NCI-H748 (cell line): ENCODE measurements around the gene PAGR1.
"Not testable (repeated sequence)": the region's sequence is repeated elsewhere in the genome, so short reads cannot be mapped to it uniquely, and the experiment has no call there.

ENCODE experiments used
- DNase-seq: peaks from one replicate; lab custom pipeline; 2025; ENCODE audit not compliant: unreplicated experiment; lab: John Stamatoyannopoulos, UW

Gene PAGR1

DNA sequence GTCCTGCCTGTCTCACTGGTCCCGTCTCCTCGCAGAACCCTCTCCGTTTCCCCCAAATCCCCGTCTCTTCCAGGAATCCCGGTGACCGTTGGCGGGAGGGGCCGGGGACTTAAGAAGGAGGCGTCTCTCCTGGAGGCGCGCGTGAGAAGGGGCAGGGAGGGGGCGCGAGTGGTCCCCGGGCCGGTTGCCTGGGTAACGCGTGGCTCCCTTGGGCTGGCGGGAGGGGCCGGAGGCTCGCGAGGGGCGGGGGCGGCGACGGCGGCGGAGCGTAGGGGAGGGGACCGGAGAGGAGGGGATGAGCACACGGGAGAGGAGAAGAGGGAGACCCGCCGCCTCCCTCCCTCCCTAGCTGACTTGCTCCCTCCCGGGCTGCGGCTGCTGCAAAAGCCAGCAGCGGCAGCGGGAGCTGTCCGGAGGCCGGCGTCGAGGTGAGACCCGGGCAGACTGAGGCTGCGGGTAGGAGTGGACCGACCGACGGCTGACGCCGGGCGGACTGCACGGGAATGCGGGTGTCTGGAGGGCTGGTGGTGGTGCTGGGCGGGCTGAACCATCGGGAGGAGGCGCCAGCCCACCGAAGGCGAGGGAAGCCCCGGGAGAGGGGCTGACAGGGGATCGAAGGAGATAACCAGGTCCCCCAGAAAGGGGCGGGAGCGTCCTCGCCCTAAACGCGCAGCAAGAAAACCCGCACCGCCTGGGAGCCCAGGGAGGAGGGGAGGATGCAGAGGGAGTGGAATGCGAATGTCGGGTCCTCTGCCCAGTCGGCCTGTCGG is 3.9 kb upstream of the PAGR1 start, which contains the start of gene PRRT2:
TSS of gene PRRT2 (plus strand) at position 298 of the 770 bp plus-strand sequence. CDS start 862 bp downstream, outside the sequence.
- peak; percentile 78 for DNase-seq

DNA sequence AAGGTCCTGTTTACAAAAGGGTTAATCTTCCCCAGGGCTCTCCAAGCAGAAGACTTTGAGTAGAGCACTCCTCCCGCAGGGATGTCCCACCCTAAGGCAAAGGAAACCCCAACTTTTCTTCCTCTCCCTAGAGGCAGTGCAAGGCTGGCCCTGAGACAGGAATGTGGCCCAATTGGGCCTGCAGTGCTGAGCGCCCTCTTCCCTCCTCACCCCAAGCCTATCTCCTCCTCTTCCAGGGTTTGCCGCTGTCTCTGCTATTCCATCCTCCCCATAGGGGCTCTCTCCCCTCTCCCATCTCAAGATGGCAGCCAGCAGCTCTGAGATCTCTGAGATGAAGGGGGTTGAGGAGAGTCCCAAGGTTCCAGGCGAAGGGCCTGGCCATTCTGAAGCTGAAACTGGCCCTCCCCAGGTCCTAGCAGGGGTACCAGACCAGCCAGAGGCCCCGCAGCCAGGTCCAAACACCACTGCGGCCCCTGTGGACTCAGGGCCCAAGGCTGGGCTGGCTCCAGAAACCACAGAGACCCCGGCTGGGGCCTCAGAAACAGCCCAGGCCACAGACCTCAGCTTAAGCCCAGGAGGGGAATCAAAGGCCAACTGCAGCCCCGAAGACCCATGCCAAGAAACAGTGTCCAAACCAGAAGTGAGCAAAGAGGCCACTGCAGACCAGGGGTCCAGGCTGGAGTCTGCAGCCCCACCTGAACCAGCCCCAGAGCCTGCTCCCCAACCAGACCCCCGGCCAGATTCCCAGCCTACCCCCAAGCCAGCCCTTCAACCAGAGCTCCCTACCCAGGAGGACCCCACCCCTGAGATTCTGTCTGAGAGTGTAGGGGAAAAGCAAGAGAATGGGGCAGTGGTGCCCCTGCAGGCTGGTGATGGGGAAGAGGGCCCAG is 3.0 kb upstream of the PAGR1 start:
- DNase-seq: no peak

DNA sequence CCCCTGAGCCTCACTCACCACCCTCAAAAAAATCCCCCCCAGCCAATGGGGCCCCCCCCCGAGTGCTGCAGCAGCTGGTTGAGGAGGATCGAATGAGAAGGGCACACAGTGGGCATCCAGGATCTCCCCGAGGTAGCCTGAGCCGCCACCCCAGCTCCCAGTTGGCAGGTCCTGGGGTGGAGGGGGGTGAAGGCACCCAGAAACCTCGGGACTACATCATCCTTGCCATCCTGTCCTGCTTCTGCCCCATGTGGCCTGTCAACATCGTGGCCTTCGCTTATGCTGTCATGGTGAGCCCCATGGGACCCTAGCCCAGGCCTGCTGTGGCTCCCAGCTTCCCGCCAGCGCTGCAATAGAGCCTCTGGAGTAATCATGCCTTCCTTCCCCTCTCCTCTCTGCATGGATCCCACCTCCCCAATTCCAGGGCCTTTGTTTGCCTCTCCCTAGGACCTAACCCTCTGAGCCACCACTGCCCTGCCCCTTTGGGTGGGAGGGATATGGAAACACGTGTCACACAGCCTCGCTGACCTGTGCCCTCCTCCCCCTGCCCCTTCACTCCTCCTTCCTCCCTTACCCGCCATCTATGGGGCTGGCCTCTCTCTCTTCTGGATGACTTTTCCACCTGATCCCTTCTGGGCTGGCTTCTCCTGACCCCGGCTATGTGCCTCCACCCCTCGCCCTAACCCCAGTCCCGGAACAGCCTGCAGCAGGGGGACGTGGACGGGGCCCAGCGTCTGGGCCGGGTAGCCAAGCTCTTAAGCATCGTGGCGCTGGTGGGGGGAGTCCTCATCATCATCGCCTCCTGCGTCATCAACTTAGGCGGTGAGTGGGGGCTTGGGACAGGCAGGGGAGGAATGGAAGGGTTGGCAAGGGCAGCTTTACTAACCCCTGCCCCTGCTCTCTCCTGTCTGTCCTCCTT is 2.0 kb upstream of the PAGR1 start:
- DNase-seq: no peak

DNA sequence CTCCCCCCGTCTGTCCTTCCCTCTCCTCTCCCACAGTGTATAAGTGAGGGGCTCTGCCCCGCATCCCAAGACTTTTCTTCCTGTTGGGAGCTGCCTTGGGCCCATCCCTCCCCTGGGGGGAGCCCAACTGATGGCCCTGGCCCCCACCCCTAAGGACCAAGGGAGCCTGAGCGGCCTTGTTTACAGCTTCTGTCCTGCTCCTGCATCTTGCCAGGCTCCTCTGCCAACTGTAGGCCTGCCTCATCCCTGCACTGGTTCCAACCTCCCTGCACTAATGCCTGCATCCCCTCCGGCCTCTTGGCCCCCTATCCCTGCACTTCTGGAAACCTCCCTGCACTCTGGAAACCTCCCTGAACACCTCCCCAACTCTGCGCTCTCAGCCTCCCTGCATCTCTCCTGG is 1.4 kb upstream of the PAGR1 start:
- DNase-seq: no peak

- peak; percentile 74 for DNase-seq
Measured at GRCh38 chr16:29815032-29815721, 775 bp upstream of the PAGR1 start.

DNA sequence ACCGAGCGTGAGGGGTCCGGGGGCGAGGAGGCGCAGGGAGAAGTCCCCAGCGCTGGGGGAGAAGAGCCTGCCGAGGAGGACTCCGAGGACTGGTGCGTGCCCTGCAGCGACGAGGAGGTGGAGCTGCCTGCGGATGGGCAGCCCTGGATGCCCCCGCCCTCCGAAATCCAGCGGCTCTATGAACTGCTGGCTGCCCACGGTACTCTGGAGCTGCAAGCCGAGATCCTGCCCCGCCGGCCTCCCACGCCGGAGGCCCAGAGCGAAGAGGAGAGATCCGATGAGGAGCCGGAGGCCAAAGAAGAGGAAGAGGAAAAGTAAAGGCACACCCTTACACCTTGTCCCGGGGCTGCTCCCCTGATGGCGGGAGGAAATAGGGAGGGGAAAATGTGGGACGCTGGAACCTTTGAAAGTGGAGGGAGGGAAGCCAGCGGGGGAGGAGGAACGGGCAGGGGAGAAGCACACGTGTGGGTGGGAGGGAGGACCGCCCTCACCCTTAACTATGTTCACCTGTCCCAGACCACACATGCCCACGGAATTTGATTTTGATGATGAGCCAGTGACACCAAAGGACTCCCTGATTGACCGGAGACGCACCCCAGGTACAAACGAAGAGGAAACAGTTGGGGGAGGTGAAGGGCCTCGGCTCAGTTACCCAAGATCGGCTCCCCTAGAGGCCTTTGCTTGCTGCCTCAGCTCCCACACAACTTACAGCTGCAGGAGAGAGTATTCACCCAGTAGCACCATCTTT is 916 bp downstream of the PAGR1 start:
- DNase-seq: peak; percentile 64

DNA sequence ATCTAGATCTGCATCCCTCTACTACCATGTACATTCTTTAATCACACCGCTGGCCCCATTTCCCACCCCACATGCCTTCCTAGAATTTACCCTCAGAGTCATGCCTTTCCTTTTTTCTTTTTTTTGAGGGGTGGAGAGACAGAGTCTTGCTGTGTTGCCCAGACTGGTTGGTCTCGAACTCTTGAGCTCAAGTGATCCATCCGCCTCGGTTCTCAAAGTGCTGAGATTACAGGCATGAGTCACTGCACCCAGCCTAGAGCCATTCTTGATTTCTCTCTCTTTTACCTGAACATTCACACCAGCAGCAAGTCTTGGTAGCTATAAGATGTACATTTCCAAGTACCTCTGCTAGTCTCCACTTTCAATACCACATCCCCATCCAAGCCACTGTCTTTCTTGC is 2.1 kb downstream of the PAGR1 start:
- DNase-seq: no peak

- no peak for DNase-seq
Measured at GRCh38 chr16:29819506-29819905, 3.6 kb downstream of the PAGR1 start.

DNA sequence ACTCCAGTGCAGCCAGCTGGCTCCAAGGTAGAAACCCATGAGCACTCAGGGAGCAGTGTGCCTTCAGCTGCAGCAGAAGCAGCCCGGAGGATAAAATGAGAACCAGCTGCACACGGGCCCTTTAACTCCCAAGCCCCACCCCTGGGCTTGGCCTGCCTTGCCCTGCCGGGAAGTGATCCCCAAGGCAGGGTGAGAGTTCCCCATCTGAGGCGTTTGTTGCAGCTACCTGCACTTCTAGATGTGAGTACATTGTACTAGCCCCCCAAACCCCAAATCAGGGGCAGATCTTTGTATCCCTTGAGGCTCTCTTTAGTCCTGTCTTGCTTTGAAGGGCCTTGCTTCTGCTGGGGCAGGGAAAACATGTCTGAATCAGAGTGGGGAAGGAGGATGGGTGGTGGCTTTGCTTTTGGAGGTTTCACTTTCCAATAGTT is 4.3 kb downstream of the PAGR1 start, which contains the start of gene MVP:
TSS of gene MVP (plus strand) at position 192 of the 431 bp plus-strand sequence. CDS start 10,088 bp downstream, outside the sequence.
- DNase-seq: no peak

- no peak for DNase-seq
Measured at GRCh38 chr16:29820730-29821642, 5.0 kb downstream of the PAGR1 start.

- DNase-seq: no peak
Measured at GRCh38 chr16:29821643-29822115, 5.7 kb downstream of the PAGR1 start.

DNA sequence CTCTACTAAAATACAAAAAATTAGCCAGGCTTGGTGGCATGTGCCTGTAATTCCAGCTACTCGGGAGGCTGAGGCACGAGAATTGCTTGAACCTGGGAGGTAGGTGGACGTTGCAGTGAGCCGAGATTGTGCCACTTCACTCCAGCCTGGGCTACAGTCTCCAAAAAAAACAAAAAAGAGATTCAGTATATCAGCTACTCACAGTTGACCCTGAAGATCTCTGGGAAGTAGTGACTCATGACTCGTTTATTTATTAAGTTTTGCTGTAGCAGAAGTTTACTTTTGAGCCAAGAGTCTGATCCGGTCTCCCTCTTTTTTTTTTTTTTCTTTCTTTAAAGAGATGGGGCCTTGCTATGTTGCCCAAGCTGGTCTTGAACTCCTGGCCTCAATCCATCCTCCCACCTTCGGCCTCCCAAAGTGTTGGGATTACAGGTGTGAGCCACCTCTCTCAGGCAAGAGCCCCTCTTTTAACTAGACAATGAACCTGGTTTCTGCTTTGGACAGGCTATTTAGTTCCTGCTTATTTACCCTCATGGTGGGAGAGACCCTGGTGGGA is 8.7 kb downstream of the PAGR1 start:
- DNase-seq: no peak

GRCh38 chr16:29825145-29826044 is 9.4 kb downstream of the PAGR1 start:
- DNase-seq: no peak

GRCh38 chr16:29826342-29826695 is 10.4 kb downstream of the PAGR1 start:
- no peak for DNase-seq

DNA sequence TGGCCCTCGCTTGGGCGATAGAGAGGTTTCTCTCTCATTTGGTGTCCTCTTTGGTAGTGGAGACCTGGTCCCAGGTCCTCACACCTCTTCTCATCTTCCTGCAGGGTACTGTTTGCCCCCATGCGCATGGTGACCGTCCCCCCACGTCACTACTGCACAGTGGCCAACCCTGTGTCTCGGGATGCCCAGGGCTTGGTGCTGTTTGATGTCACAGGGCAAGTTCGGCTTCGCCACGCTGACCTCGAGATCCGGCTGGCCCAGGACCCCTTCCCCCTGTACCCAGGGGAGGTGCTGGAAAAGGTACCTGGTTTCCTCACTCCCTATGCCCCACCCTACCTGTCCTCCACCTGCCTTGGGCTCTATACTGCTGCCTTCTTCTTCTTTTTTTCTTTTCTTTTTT is 14.8 kb downstream of the PAGR1 start:
- DNase-seq: no peak

GRCh38 chr16:29831490-29831889 is 15.5 kb downstream of the PAGR1 start:
- DNase-seq: no peak

DNA sequence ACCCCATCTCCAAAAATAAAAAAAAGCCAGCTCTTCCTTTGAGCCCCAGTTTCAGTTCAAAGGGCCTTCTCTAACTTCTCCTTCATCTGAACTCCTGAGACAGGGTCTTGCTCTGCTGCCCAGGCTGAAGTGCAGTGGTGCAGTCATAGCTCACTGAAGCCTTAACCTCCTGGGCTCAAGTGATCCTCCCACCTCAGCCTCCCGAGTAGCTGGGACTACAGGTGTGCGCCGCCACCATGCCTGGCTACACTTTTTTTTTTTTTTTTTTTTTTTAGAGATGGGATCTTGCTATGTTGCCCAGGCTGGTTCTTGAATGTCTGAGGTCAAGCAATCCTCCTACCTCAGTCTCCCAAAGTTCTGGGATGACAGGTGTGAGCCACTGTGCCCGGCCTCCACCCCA is 17.3 kb downstream of the PAGR1 start:
- not testable (repeated sequence) for DNase-seq
